SU-DHL-6 (cell line): ENCODE measurements around the gene RUFY4.

Experiments
- H2AFZ ChIP-seq: fragments of 200-600 bp; sonication (generic); 2 replicates; pipeline ENCODE4 v1.6.1; 2014; ENCODE audit warnings: low read depth, mild to moderate bottlenecking, moderate library complexity, mixed read lengths, antibody characterized with exemption, low read length; ENCODE audit not compliant: severe bottlenecking
- H3F3A ChIP-seq: fragments of 200-600 bp; shearing (Covaris generic); 2 replicates; pipeline ENCODE4 v1.6.0; 2016; ENCODE audit warnings: antibody characterized with exemption, mild to moderate bottlenecking; ENCODE audit not compliant: insufficient read depth
- H3K27ac ChIP-seq: fragments of 200-600 bp; sonication (generic); 2 replicates; pipeline ENCODE4 v1.5.1; 2016; ENCODE audit warnings: low read depth, mild to moderate bottlenecking, low read length, moderate library complexity, mixed read lengths
- H3K27me3 ChIP-seq: fragments of 200-600 bp; sonication (generic), shearing (Covaris generic); 2 replicates; pipeline ENCODE4 v1.6.0; 2014; ENCODE audit warnings: mild to moderate bottlenecking, low read length
- H3K36me3 ChIP-seq: fragments of 200-600 bp; sonication (generic); 2 replicates; pipeline ENCODE4 v1.6.1; 2014; ENCODE audit warnings: mild to moderate bottlenecking, low read length, mixed read lengths
- H3K4me2 ChIP-seq: fragments of 300-600, 200-600 bp; shearing (Covaris generic), sonication (generic); 2 replicates; pipeline ENCODE4 v1.6.0; 2014; ENCODE audit warnings: low read length, low read depth, mild to moderate bottlenecking; ENCODE audit not compliant: poor library complexity, severe bottlenecking
- H3K4me3 ChIP-seq: fragments of 200-600 bp; sonication (generic); 2 replicates; pipeline ENCODE4 v1.5.1; 2014; ENCODE audit warnings: antibody characterized with exemption, low read length, mild to moderate bottlenecking, mixed read lengths; ENCODE audit not compliant: insufficient read depth, poor library complexity, severe bottlenecking
- H3K79me2 ChIP-seq: fragments of 200-600 bp; sonication (generic); 2 replicates; pipeline ENCODE4 v1.6.1; 2014; ENCODE audit warnings: mild to moderate bottlenecking, low read length, moderate library complexity; ENCODE audit not compliant: insufficient read depth
- H3K9ac ChIP-seq: fragments of 200-600 bp; sonication (generic); 2 replicates; pipeline ENCODE4 v1.7.0; 2014; ENCODE audit warnings: mild to moderate bottlenecking, low read length
- H3K9me2 ChIP-seq: fragments of 200-600 bp; sonication (generic); replicated peaks from 2 replicates; pipeline ENCODE4 v1.6.1; 2014; ENCODE audit warnings: low read length; ENCODE audit not compliant: insufficient read depth
- H3K9me3 ChIP-seq: fragments of 200-600 bp; sonication (generic); 2 replicates; pipeline ENCODE4 v1.6.1; 2014; ENCODE audit warnings: low read length, mixed read lengths; ENCODE audit not compliant: insufficient read depth
- H4K20me1 ChIP-seq: fragments of 200-600 bp; sonication (generic); 2 replicates; pipeline ENCODE4 v1.6.1; 2014; ENCODE audit warnings: low read depth, mild to moderate bottlenecking, antibody characterized with exemption, low read length, moderate library complexity, mixed read lengths
- EZH2phosphoT487 ChIP-seq: fragments of 200-600 bp; sonication (generic), shearing (Covaris generic); conservative IDR thresholded peaks from 2 replicates; pipeline ENCODE4 v1.6.1; 2018; ENCODE audit warnings: mild to moderate bottlenecking, antibody characterized with exemption, low read length, moderate library complexity, mixed read lengths
- TF ChIP-seq, protein P1 (sequence below): fragments of 200-600 bp; sonication (generic); IDR thresholded peaks from one replicate; pipeline ENCODE4 v1.5.1; 2017; ENCODE audit warnings: antibody characterized with exemption, mild to moderate bottlenecking, low read length, moderate library complexity; ENCODE audit not compliant: insufficient read depth, poor library complexity, severe bottlenecking

Gene RUFY4

DNA sequence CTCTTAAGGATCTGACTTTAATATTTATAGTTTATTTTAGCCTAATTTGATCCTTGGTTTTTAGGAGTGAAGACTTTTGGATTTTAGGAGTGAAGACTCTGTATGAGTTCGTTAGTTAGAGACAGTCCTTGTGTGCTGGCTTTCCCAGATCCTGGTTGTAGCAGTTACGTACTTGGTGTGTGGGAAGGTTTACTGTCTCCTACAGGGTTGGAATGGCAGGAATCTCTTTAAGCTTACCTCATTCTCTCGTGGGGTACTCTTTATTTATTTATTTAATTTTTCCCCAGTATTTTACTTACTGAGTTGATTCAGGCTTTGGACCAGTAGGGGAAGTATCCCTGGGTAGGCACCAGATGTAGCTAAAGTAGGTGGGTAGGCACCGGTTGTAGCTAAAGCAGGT, 54.9 kb downstream of the RUFY4 start:
- no peaks in the 10 kb centered on the region for H3K36me3 ChIP-seq
- no peaks in the 10 kb centered on the region for H3K9me2 ChIP-seq
- no peak overlapping the region for H3K4me2 ChIP-seq
- H3K9ac ChIP-seq: no peak overlapping the region
- no peaks in the 10 kb centered on the region for H3K9me3 ChIP-seq
- no peaks in the 10 kb centered on the region for H4K20me1 ChIP-seq
- no peaks in the 10 kb centered on the region for H3F3A ChIP-seq
- no peak overlapping the region for H3K4me3 ChIP-seq
- H3K79me2 ChIP-seq: no peaks in the 10 kb centered on the region
- 0 out of 2 replicates have a peak, but pooled peaks cover 2% of the 10 kb centered on the region for H3K27me3 ChIP-seq
- H3K27ac ChIP-seq: no peak overlapping the region
- TF ChIP-seq EZH2phosphoT487: no peak
- TF ChIP-seq, protein P1, sequence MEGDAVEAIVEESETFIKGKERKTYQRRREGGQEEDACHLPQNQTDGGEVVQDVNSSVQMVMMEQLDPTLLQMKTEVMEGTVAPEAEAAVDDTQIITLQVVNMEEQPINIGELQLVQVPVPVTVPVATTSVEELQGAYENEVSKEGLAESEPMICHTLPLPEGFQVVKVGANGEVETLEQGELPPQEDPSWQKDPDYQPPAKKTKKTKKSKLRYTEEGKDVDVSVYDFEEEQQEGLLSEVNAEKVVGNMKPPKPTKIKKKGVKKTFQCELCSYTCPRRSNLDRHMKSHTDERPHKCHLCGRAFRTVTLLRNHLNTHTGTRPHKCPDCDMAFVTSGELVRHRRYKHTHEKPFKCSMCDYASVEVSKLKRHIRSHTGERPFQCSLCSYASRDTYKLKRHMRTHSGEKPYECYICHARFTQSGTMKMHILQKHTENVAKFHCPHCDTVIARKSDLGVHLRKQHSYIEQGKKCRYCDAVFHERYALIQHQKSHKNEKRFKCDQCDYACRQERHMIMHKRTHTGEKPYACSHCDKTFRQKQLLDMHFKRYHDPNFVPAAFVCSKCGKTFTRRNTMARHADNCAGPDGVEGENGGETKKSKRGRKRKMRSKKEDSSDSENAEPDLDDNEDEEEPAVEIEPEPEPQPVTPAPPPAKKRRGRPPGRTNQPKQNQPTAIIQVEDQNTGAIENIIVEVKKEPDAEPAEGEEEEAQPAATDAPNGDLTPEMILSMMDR: no peak
- H2AFZ ChIP-seq: no peak overlapping the region

DNA sequence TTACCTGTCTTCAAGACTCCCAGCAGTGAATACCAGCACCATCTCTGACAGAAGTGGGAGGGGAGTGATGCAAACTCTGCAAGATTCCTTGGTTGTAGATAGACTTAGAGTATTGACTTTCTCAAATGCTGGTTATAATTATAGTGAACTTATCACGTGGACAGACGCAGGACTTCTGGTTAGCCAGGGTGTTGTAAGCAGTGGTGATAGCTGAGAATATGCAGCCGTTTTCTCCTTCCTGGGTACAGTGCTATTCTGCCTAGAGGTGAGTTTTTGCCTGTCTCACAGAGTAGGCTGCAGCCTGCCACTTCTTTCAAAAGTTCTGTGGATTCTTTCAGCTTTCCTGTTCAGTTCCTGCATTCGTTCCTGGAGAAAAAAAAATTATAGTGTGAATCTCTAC, 56.0 kb downstream of the RUFY4 start:
- TF ChIP-seq EZH2phosphoT487: no peak
- TF ChIP-seq, protein P1: no peak
- Histone ChIP-seq H3K27ac (no peak overlapping the region), H3K4me3 (no peak overlapping the region), H3K27me3 (0 out of 2 replicates have a peak, but pooled peaks cover 2% of the 10 kb centered on the region), H3F3A (no peaks in the 10 kb centered on the region), H3K79me2 (no peaks in the 10 kb centered on the region), H3K9me3 (no peaks in the 10 kb centered on the region), H3K9me2 (no peaks in the 10 kb centered on the region), H3K36me3 (no peaks in the 10 kb centered on the region), H4K20me1 (no peaks in the 10 kb centered on the region), H2AFZ (no peak overlapping the region), H3K4me2 (no peak overlapping the region), H3K9ac (no peak overlapping the region)

- no peaks in the 10 kb centered on the region for H3K9me3 ChIP-seq
- 0 out of 2 replicates have a peak, but pooled peaks cover 2% of the 10 kb centered on the region for H3K27me3 ChIP-seq
- H3K9ac ChIP-seq: no peak within 1 kb of the TSS
- no peak within 1 kb of the TSS for H2AFZ ChIP-seq
- H3K4me2 ChIP-seq: no peak within 1 kb of the TSS
- H3K4me3 ChIP-seq: no peak within 1 kb of the TSS
- H3K79me2 ChIP-seq: no peaks in the 10 kb centered on the region
- H4K20me1 ChIP-seq: no peaks in the 10 kb centered on the region
- no peaks in the 10 kb centered on the region for H3F3A ChIP-seq
- no peaks in the 10 kb centered on the region for H3K36me3 ChIP-seq
- no peak for TF ChIP-seq EZH2phosphoT487
- TF ChIP-seq, protein P1: no peak
- H3K27ac ChIP-seq: no peak within 1 kb of the TSS
- no peaks in the 10 kb centered on the region for H3K9me2 ChIP-seq
Measured at GRCh38 chr2:218125626-218126080, 56.6 kb downstream of the RUFY4 start, which contains the start of gene CXCR2. CXCR2 (plus strand) TSS chr2:218126028; CDS start chr2:218134802, 8,774 bp downstream.
